Prostate gland (tissue), 2 donors: ENCODE measurements around the gene RTTN.

Experiments used
- CTCF ChIP-seq, 4 experiments: fragments of 200-600 bp in 2 of 4; fragments of 450-650 bp in 2 of 4; sonication (generic) in 2 of 4; IDR thresholded peaks; 1 replicate in 3 of 4; 2 replicates in 1 of 4; pipeline ENCODE4 v1.5.1; 2016 to 2019; ENCODE audit warnings: antibody characterized with exemption in 4 of 4, mild to moderate bottlenecking in 2 of 4, moderate library complexity in 2 of 4
- POLR2A ChIP-seq: fragments of 450-650 bp; IDR thresholded peaks from one replicate; pipeline ENCODE4 v1.6.1; 2016; ENCODE audit warnings: antibody characterized with exemption, mild to moderate bottlenecking
- POLR2AphosphoS5 ChIP-seq: sonication (generic); formaldehyde crosslinking; IDR thresholded peaks from one replicate; pipeline ENCODE4 v1.6.1; 2017; ENCODE audit warnings: antibody characterized with exemption

- TF ChIP-seq CTCF (IDR thresholded peaks at IDR 0.05) (no peak), POLR2A (no peak), POLR2AphosphoS5 (no peak)
These were observed 237.4 kb downstream of the RTTN start for GRCh38 chr18:69968039-69968438.
